RWPE1 (cell line): ENCODE data around the gene ZNF385B.

Source experiments
- CTCF ChIA-PET: fragments of 350-600 bp; sonication (Branson Sonifier 250); formaldehyde crosslinking; extraction: SDS; loops from one replicate; lab custom pipeline; 2021; lab: Yijun Ruan, JAX
- POLR2A ChIA-PET: fragments of 400-600 bp; formaldehyde crosslinking; extraction: SDS; loops from one replicate; lab custom pipeline; 2020; ENCODE audit warnings: antibody characterized with exemption; ENCODE audit not compliant: low non-redundant PET; lab: Yijun Ruan, JAX
- DNase-seq: peaks from one replicate; pipeline ENCODE4 v3.0.0; 2012; ENCODE audit warnings: low spot score
- H3K27ac ChIP-seq: fragments of 450-650 bp; 2 replicates; pipeline ENCODE4 v1.5.1; 2017
- CTCF ChIP-seq: fragments of 450-650 bp; conservative IDR thresholded peaks from 2 replicates; pipeline ENCODE4 v1.5.1; 2017; ENCODE audit warnings: low read depth, mild to moderate bottlenecking

ZNF385B gene

GRCh38 chr2:179861416-179862067 is at the start of gene ZNF385B:
Gene ZNF385B (minus strand): TSS chr2:179861612.
- no peak for TF ChIP-seq CTCF
- no peak within 1 kb of the TSS for H3K27ac ChIP-seq
- peak; percentile 8 for DNase-seq
- POLR2A ChIA-PET: no interaction called here
- CTCF ChIA-PET: interaction anchor here (0.6 kb wide), 1 partner anchor 10 kb away, joined by 3 read pairs; no protein-coding TSS in a partner anchor

GRCh38 chr2:179910735-179911113 is 49.3 kb upstream of the ZNF385B start:
- CTCF ChIA-PET: interaction anchor here (0.6 kb wide), 4 partner anchors 53 to 178 kb away, joined by 3 to 6 read pairs (median 4); no protein-coding TSS in a partner anchor
- TF ChIP-seq CTCF: no peak
- POLR2A ChIA-PET: no interaction called here
- no peak for DNase-seq
- no peak overlapping the region for H3K27ac ChIP-seq

GRCh38 chr2:179909845-179910734 is 48.7 kb upstream of the ZNF385B start:
- DNase-seq: no peak
- H3K27ac ChIP-seq: no peak overlapping the region
- ChIA-PET POLR2A (no interaction called here), CTCF (interaction anchor here (0.6 kb wide), 1 partner anchor 91 kb away, joined by 6 read pairs; no protein-coding TSS in a partner anchor)
- no peak for TF ChIP-seq CTCF

GRCh38 chr2:179900655-179901054 is 39.2 kb upstream of the ZNF385B start:
- CTCF ChIA-PET: no interaction called here
- POLR2A ChIA-PET: no interaction called here
- no peak overlapping the region for H3K27ac ChIP-seq
- no peak for DNase-seq
- no peak for TF ChIP-seq CTCF

- POLR2A ChIA-PET: no interaction called here
- DNase-seq: no peak
- CTCF ChIA-PET: no interaction called here
Measured at GRCh38 chr2:179899666-179900065, 38.3 kb upstream of the ZNF385B start.

More at GRCh38 chr2:179899666-179900065, 38.3 kb upstream of the ZNF385B start:
- no peak overlapping the region for H3K27ac ChIP-seq
- no peak for TF ChIP-seq CTCF
